AG09309 (cell line): ENCODE measurements around the gene CHST13.

Source experiments
- DNase-seq: peaks from one replicate; pipeline ENCODE4 v3.0.0-alpha.2; 2010; ENCODE audit warnings: low read depth
- H3K4me3 ChIP-seq: 2 replicates; pipeline ENCODE4 v1.5.1; 2011; ENCODE audit warnings: mild to moderate bottlenecking, low read depth, low read length, moderate library complexity; ENCODE audit not compliant: control insufficient read depth
- CTCF ChIP-seq: IDR thresholded peaks from 2 replicates; pipeline ENCODE4 v1.5.1; 2011; ENCODE audit warnings: mild to moderate bottlenecking, low read depth, low read length, inconsistent platforms; ENCODE audit not compliant: insufficient read depth, control insufficient read depth; ENCODE audit errors: missing control alignments

The CHST13 gene

GRCh38 chr3:126517291-126517951 lies 6.5 kb upstream of the CHST13 start, which contains the start of gene UROC1:
Gene UROC1, minus strand, starts transcription at chr3:126517773. Its CDS starts 54 bp downstream, at chr3:126517719.
- TF ChIP-seq CTCF: no peak
- no peak for DNase-seq
- H3K4me3 ChIP-seq: no peak within 1 kb of the TSS

- no peak overlapping the region for H3K4me3 ChIP-seq
- DNase-seq: no peak
- TF ChIP-seq CTCF: no peak
These were observed 5.8 kb upstream of the CHST13 start for GRCh38 chr3:126517986-126518778.

- TF ChIP-seq CTCF: no peak
- no peak for DNase-seq
- no peak overlapping the region for H3K4me3 ChIP-seq
These were observed 5.2 kb upstream of the CHST13 start for GRCh38 chr3:126518779-126519177.

GRCh38 chr3:126519506-126520455 lies 4.2 kb upstream of the CHST13 start:
- no peak for TF ChIP-seq CTCF
- DNase-seq: no peak
- no peak overlapping the region for H3K4me3 ChIP-seq

- no peak for TF ChIP-seq CTCF
- DNase-seq: no peak
- no peak overlapping the region for H3K4me3 ChIP-seq
These were observed 2.6 kb upstream of the CHST13 start for GRCh38 chr3:126521122-126521891.
